ENCODE data around the gene PDK4. TPM values are rescaled to one million over a fixed set of nuclear protein-coding genes. Genes with fewer than 3 reads are reported as not detected.

PDK4 gene
- total RNA-seq, 1 donor from 2014 or later: 374 TPM

- ATAC-seq (ENCODE audit: poor library complexity) (peak; percentile 84), DNase-seq (no peak)
- intact Hi-C loops (cut with DNase I): no loop called here
Measured at GRCh38 chr7:95545007-95545615, 51.2 kb downstream of the PDK4 start.

GRCh38 chr7:95544171-95544570 lies 52.1 kb downstream of the PDK4 start:
- intact Hi-C loops (cut with DNase I): loop anchor here (5.0 kb wide), 1 partner anchor 138 kb away; no protein-coding TSS in a partner anchor
- no peak for ATAC-seq (ENCODE audit: poor library complexity)

GRCh38 chr7:95543312-95543711 lies 53.0 kb downstream of the PDK4 start:
- ATAC-seq (ENCODE audit: poor library complexity): no peak
- DNase-seq: no peak
- intact Hi-C loops (cut with DNase I): loop anchor here (5.0 kb wide), 1 partner anchor 139 kb away; no protein-coding TSS in a partner anchor

More at GRCh38 chr7:95544171-95544570, 52.1 kb downstream of the PDK4 start:
- no peak for DNase-seq

GRCh38 chr7:95540366-95540765 lies 56.0 kb downstream of the PDK4 start:
- ATAC-seq (ENCODE audit: poor library complexity): no peak
- intact Hi-C loops (cut with DNase I): loop anchor here (5.0 kb wide), 1 partner anchor 142 kb away; no protein-coding TSS in a partner anchor

GRCh38 chr7:95539426-95539825 lies 56.9 kb downstream of the PDK4 start:
- intact Hi-C loops (cut with DNase I): no loop called here

More at GRCh38 chr7:95540366-95540765, 56.0 kb downstream of the PDK4 start:
- DNase-seq: no peak

GRCh38 chr7:95537468-95537867 lies 58.8 kb downstream of the PDK4 start:
- ATAC-seq (ENCODE audit: poor library complexity) (no peak), DNase-seq (no peak)
- intact Hi-C loops (cut with DNase I): no loop called here

More at GRCh38 chr7:95539426-95539825, 56.9 kb downstream of the PDK4 start:
- ATAC-seq (ENCODE audit: poor library complexity) (no peak), DNase-seq (no peak)

GRCh38 chr7:95536656-95537311 lies 59.5 kb downstream of the PDK4 start:
- intact Hi-C loops (cut with DNase I): no loop called here
- DNase-seq (no peak), ATAC-seq (ENCODE audit: poor library complexity) (no peak)

- ATAC-seq (ENCODE audit: poor library complexity) (no peak), DNase-seq (no peak)
- intact Hi-C loops (cut with DNase I): no loop called here
Measured at GRCh38 chr7:95535662-95536061, 60.7 kb downstream of the PDK4 start.

GRCh38 chr7:95534796-95535195 lies 61.5 kb downstream of the PDK4 start:
- no peak for ATAC-seq (ENCODE audit: poor library complexity)
- intact Hi-C loops (cut with DNase I): no loop called here
- no peak for DNase-seq

Other genes with a start within 250 kb of the PDK4 start
- gene PON3, start 200.1 kb downstream of the PDK4 start, total RNA-seq: 0.56 TPM
- gene PON2, start 161.5 kb downstream of the PDK4 start, total RNA-seq: 38.9 TPM
- gene ASB4, start 110.6 kb downstream of the PDK4 start, total RNA-seq: 7.8 TPM
- 35.6 TPM for gene DYNC1I1, start 176.0 kb upstream of the PDK4 start, total RNA-seq